Mesodermal cell (in vitro differentiated cells): ENCODE data around the gene SLC6A12.
A peak's percentile ranks its signal among the peaks of the same experiment; 100 is the strongest.

Experiments used
- H3K27ac ChIP-seq: 2 replicates; pipeline ENCODE4 v1.7.0; 2013; ENCODE audit warnings: mild to moderate bottlenecking, low read depth, low read length, moderate library complexity; ENCODE audit not compliant: severe bottlenecking
- H3K36me3 ChIP-seq: 2 replicates; pipeline ENCODE4 v1.7.1; 2013; ENCODE audit warnings: mild to moderate bottlenecking, low read length, moderate library complexity; ENCODE audit not compliant: control insufficient read depth, insufficient read depth
- H3K4me1 ChIP-seq: one replicate; pipeline ENCODE4 v1.7.1; 2013; ENCODE audit warnings: mild to moderate bottlenecking, low read length; ENCODE audit not compliant: insufficient read depth, control insufficient read depth, poor library complexity, severe bottlenecking
- H3K4me3 ChIP-seq: 2 replicates; pipeline ENCODE4 v1.7.0; 2013; ENCODE audit warnings: low read length, control low read depth, mild to moderate bottlenecking; ENCODE audit not compliant: insufficient read depth, poor library complexity, severe bottlenecking; ENCODE audit errors: extremely low read depth
- H3K9me3 ChIP-seq: 2 replicates; pipeline ENCODE4 v1.7.1; 2013; ENCODE audit warnings: mild to moderate bottlenecking, low read length, moderate library complexity; ENCODE audit not compliant: control insufficient read depth
- WGBS, 2 experiments: methylation state at CpG; one replicate each; pipeline ENCODE4 v1.1.5; 2013; ENCODE audit warnings: missing lambda C conversion rate in 2 of 2; ENCODE audit not compliant: insufficient coverage in 2 of 2; 5-methylcytosine and 5-hydroxymethylcytosine counted together

SLC6A12 gene

GRCh38 chr12:186006-186625 is 27.8 kb downstream of the SLC6A12 start:
- no peak overlapping the region for H3K4me3 ChIP-seq
- H3K36me3 ChIP-seq = no peaks in the 10 kb centered on the region
- WGBS, 2 experiments = 89 to 92% methylated on average over 8 to 11 of the region's 11 CpGs
- no peaks in the 10 kb centered on the region for H3K9me3 ChIP-seq
- no peak overlapping the region for H3K27ac ChIP-seq
- H3K4me1 ChIP-seq = peaks cover 16% of the 10 kb centered on the region

- Histone ChIP-seq H3K4me1 (peaks cover 16% of the 10 kb centered on the region), H3K27ac (no peak overlapping the region), H3K36me3 (no peaks in the 10 kb centered on the region), H3K9me3 (no peaks in the 10 kb centered on the region), H3K4me3 (no peak overlapping the region)
- 90 to 93% methylated on average over 7 of the region's 8 CpGs for WGBS, 2 experiments
These were observed 28.4 kb downstream of the SLC6A12 start for GRCh38 chr12:185576-185955.

DNA sequence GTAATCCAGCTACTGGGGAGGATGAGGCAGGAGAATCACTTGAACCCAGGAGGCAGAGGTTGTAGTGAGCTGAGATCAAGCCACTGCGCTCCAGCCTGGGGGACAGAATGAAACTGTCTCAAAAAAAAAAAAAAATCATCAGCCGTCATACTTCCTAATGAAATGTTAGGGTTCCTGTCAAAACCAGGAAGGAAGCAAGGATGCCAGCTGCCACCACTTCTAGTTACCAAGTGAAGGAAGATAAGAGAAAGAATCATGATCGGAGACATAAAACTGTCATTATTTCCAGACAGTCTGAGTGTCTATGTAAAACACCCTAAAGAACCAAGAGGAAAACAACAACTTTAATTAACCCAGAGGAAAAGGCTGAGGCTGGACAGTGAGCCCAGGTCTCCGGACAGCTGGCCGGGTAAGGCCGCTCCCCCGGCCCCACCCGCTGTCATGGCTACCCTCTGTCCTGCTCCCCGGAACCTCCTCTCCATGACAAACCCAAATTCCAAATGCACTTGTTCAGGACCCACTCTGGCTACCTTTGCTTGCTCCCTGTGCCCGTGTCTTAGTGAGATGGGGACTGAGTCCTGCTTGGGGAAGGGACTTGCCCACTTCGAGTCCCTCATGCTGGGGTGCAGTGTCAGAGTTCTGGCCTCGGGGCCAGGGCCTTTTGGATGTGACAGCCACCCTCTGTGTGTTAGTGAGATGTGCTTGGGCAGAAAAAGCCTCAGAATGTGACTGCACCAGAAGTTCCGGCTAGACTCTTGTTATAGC is 29.0 kb downstream of the SLC6A12 start:
- Histone ChIP-seq H3K9me3 (no peaks in the 10 kb centered on the region), H3K4me3 (no peak overlapping the region), H3K36me3 (no peaks in the 10 kb centered on the region), H3K27ac (no peak overlapping the region), H3K4me1 (peaks cover 22% of the 10 kb centered on the region)
- WGBS, 2 experiments = 84 to 98% methylated on average over 10 to 11 of the region's 13 CpGs

GRCh38 chr12:182381-182892 is 31.5 kb downstream of the SLC6A12 start:
- Histone ChIP-seq H3K4me3 (no peak overlapping the region), H3K27ac (peak overlapping the region; percentile 79), H3K9me3 (no peaks in the 10 kb centered on the region), H3K4me1 (peaks cover 42% of the 10 kb centered on the region), H3K36me3 (no peaks in the 10 kb centered on the region)
- 70% methylated on average over 6 to 9 of the region's 10 CpGs for WGBS, 2 experiments

DNA sequence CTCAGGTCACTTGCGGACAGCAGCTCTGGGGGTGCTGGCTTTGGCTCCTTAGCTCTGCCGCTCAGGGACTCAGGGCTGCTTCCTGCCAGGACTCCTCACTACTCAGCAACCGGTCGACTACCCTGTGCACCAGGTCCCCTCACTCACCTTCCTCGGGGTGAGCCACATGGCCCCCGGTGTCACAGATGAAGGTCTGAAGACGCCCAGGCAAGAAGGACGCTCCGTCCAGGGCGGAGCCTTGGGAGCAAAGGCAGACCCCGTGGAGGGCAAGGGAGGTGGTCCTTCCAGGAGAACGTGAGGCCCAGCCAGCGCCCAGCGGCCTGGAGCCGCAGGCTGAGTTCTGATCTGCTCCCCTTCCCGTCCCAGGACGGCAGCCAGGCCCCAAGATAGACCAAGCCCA is 32.0 kb downstream of the SLC6A12 start:
- whole genome bisulfite sequencing, 2 experiments = 89% methylated on average over 13 to 17 of the region's 17 CpGs
- Histone ChIP-seq H3K9me3 (no peaks in the 10 kb centered on the region), H3K27ac (peak overlapping the region; percentile 79), H3K4me1 (peaks cover 44% of the 10 kb centered on the region), H3K4me3 (no peak overlapping the region), H3K36me3 (no peaks in the 10 kb centered on the region)

GRCh38 chr12:180445-180844 is 33.5 kb downstream of the SLC6A12 start:
- Histone ChIP-seq H3K9me3 (no peaks in the 10 kb centered on the region), H3K4me1 (peaks cover 56% of the 10 kb centered on the region), H3K36me3 (no peaks in the 10 kb centered on the region), H3K27ac (no peak overlapping the region), H3K4me3 (no peak overlapping the region)
- WGBS, 2 experiments = 88 to 90% methylated on average over 8 of the region's 8 CpGs

DNA sequence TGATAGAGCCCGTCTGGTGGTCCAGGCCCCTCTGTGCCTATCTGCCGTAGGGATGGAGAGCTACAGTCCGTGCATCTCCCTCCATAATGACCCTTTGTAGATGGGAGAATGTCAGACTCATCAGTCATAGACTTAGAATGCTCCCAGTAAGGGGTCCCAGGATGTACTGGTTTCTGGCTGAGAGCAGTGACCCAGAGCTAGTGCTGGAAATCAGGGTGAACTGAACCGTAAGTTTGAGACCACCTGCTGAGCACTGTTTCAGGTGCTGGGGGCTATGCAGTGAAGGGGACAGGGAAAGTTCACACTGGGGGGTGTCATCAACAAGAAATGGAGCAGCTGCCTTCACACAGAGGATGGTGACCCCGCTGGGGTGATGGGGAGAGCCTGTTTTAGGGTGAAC is 34.1 kb downstream of the SLC6A12 start:
- no peak overlapping the region for H3K4me3 ChIP-seq
- H3K4me1 ChIP-seq = peaks cover 62% of the 10 kb centered on the region
- no peaks in the 10 kb centered on the region for H3K9me3 ChIP-seq
- no peaks in the 10 kb centered on the region for H3K36me3 ChIP-seq
- no peak overlapping the region for H3K27ac ChIP-seq
- 92 to 93% methylated on average over 4 to 5 of the region's 5 CpGs for WGBS, 2 experiments

DNA sequence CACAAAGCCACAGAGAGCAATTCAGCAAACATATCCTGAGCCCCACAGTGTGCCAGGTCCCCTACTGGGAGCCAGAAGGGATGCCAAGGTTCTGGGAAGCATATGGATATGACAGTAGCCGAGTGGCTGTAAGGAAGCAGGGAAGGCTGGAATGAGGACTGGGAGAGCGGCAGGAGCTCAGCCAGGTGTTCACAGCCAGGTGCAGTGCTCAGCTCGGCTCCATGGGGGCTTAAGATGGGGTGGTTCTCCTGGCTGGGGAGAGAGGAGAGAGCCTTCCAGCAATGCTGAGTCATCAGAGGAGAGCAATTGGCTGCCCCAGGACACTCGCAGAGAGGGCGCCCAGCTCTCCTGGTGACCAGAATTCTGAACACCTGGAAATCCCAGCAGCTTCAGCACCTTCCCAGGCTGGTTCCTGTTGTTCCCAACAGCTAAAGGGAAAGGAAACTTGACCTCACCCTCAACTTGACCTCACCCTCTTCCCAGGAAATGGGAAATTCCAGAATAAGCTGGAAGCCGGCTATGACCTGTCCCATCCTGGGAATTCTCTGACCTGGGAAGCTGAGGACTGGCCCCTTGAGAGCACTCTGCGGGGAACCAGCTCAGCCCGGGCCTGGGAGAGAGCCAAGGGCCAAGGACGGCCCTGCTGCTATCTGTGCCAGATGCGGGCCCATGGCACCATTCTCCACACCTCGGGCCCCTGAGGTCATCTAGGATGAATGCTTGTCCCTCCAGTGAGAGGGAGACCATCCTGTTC is 34.6 kb downstream of the SLC6A12 start:
- no peak overlapping the region for H3K4me3 ChIP-seq
- H3K9me3 ChIP-seq = no peaks in the 10 kb centered on the region
- H3K36me3 ChIP-seq = no peaks in the 10 kb centered on the region
- H3K4me1 ChIP-seq = peaks cover 64% of the 10 kb centered on the region
- H3K27ac ChIP-seq = no peak overlapping the region
- 82 to 92% methylated on average over 8 to 11 of the region's 11 CpGs for WGBS, 2 experiments

GRCh38 chr12:178829-179109 is 35.2 kb downstream of the SLC6A12 start:
- H3K4me1 ChIP-seq = peaks cover 64% of the 10 kb centered on the region
- H3K4me3 ChIP-seq = no peak overlapping the region
- WGBS, 2 experiments = 83 to 100% methylated on average over 2 of the region's 3 CpGs
- H3K9me3 ChIP-seq = no peaks in the 10 kb centered on the region
- H3K36me3 ChIP-seq = no peaks in the 10 kb centered on the region
- H3K27ac ChIP-seq = no peak overlapping the region

GRCh38 chr12:177980-178828 is 35.8 kb downstream of the SLC6A12 start:
- H3K4me3 ChIP-seq = no peak overlapping the region
- WGBS, 2 experiments = 93 to 96% methylated on average over 15 to 17 of the region's 20 CpGs

More at GRCh38 chr12:177980-178828, 35.8 kb downstream of the SLC6A12 start:
- Histone ChIP-seq H3K9me3 (no peaks in the 10 kb centered on the region), H3K36me3 (no peaks in the 10 kb centered on the region), H3K27ac (no peak overlapping the region), H3K4me1 (peaks cover 64% of the 10 kb centered on the region)
